Duodenal mucosa (tissue), 2 donors: ENCODE data around the gene NTRK3.

Source experiments
- H3K27ac ChIP-seq: one replicate; pipeline ENCODE4 v1.7.0; 2013; ENCODE audit warnings: low read depth, low read length
- H3K27me3 ChIP-seq, 2 donors: one replicate each; pipeline ENCODE4 v1.7.0; 2013; ENCODE audit warnings: low read length in 2 of 2, control low read depth in 1 of 2; ENCODE audit not compliant: insufficient read depth in 2 of 2, control insufficient read depth in 1 of 2
- H3K36me3 ChIP-seq, 2 donors: one replicate each; pipeline ENCODE4 v1.7.0; 2013; ENCODE audit warnings: low read length in 2 of 2, control low read depth in 1 of 2; ENCODE audit not compliant: insufficient read depth in 2 of 2, control insufficient read depth in 1 of 2
- H3K4me1 ChIP-seq, 2 donors: one replicate each; pipeline ENCODE4 v1.7.0; 2013; ENCODE audit warnings: low read length in 2 of 2, control low read depth in 1 of 2; ENCODE audit not compliant: insufficient read depth in 2 of 2, control insufficient read depth in 1 of 2
- H3K4me3 ChIP-seq, 2 donors: one replicate each; pipeline ENCODE4 v1.7.0; 2013; ENCODE audit warnings: low read length in 2 of 2, low read depth in 1 of 2
- H3K9ac ChIP-seq, 2 donors: one replicate each; pipeline ENCODE4 v1.7.0; 2013; ENCODE audit warnings: low read length in 2 of 2, low read depth in 1 of 2
- H3K9me3 ChIP-seq, 2 donors: one replicate each; pipeline ENCODE4 v1.7.0; 2013; ENCODE audit warnings: low read length in 2 of 2, control low read depth in 1 of 2; ENCODE audit not compliant: control insufficient read depth in 1 of 2

NTRK3 gene

GRCh38 chr15:87962428-87962827 lies 294.1 kb downstream of the NTRK3 start:
- Histone ChIP-seq H3K9me3 (no peaks in the 10 kb centered on the region), H3K27ac (no peak overlapping the region), H3K27me3 (no peaks in the 10 kb centered on the region), H3K9ac (no peak overlapping the region), H3K36me3 (no peaks in the 10 kb centered on the region), H3K4me3 (no peak overlapping the region), H3K4me1 (no peaks in the 10 kb centered on the region)

- no peak overlapping the region for H3K27ac ChIP-seq
- H3K9ac ChIP-seq, result no peak overlapping the region
- no peak overlapping the region for H3K4me3 ChIP-seq
Observed at GRCh38 chr15:87961851-87962420, 294.6 kb downstream of the NTRK3 start.

GRCh38 chr15:87959662-87960061 lies 296.9 kb downstream of the NTRK3 start:
- Histone ChIP-seq H3K4me1 (no peaks in the 10 kb centered on the region), H3K27me3 (no peaks in the 10 kb centered on the region), H3K4me3 (no peak overlapping the region), H3K27ac (no peak overlapping the region), H3K9ac (no peak overlapping the region), H3K36me3 (no peaks in the 10 kb centered on the region), H3K9me3 (no peaks in the 10 kb centered on the region)

More at GRCh38 chr15:87961851-87962420, 294.6 kb downstream of the NTRK3 start:
- Histone ChIP-seq H3K36me3 (no peaks in the 10 kb centered on the region), H3K27me3 (no peaks in the 10 kb centered on the region), H3K9me3 (no peaks in the 10 kb centered on the region), H3K4me1 (no peaks in the 10 kb centered on the region)

- Histone ChIP-seq H3K9ac (no peak overlapping the region), H3K4me1 (no peaks in the 10 kb centered on the region), H3K27ac (no peak overlapping the region), H3K36me3 (no peaks in the 10 kb centered on the region), H3K9me3 (no peaks in the 10 kb centered on the region), H3K27me3 (no peaks in the 10 kb centered on the region), H3K4me3 (no peak overlapping the region)
Observed at GRCh38 chr15:87959080-87959479, 297.5 kb downstream of the NTRK3 start.

GRCh38 chr15:87955284-87955909 lies 301.1 kb downstream of the NTRK3 start:
- no peak overlapping the region for H3K9ac ChIP-seq
- H3K9me3 ChIP-seq, result no peaks in the 10 kb centered on the region
- H3K4me3 ChIP-seq, result no peak overlapping the region
- no peaks in the 10 kb centered on the region for H3K36me3 ChIP-seq
- no peaks in the 10 kb centered on the region for H3K4me1 ChIP-seq
- no peak overlapping the region for H3K27ac ChIP-seq
- no peaks in the 10 kb centered on the region for H3K27me3 ChIP-seq

GRCh38 chr15:87954793-87955192 lies 301.7 kb downstream of the NTRK3 start:
- Histone ChIP-seq H3K27ac (no peak overlapping the region), H3K9me3 (no peaks in the 10 kb centered on the region), H3K9ac (no peak overlapping the region), H3K4me1 (no peaks in the 10 kb centered on the region), H3K36me3 (no peaks in the 10 kb centered on the region), H3K4me3 (no peak overlapping the region), H3K27me3 (no peaks in the 10 kb centered on the region)

- Histone ChIP-seq H3K36me3 (no peaks in the 10 kb centered on the region), H3K9ac (no peak overlapping the region), H3K27me3 (no peaks in the 10 kb centered on the region), H3K4me1 (no peaks in the 10 kb centered on the region), H3K9me3 (no peaks in the 10 kb centered on the region), H3K4me3 (no peak overlapping the region), H3K27ac (no peak overlapping the region)
Observed at GRCh38 chr15:87952736-87953287, 303.7 kb downstream of the NTRK3 start.

- no peaks in the 10 kb centered on the region for H3K36me3 ChIP-seq
- H3K9ac ChIP-seq, result no peak overlapping the region
- H3K27me3 ChIP-seq, result no peaks in the 10 kb centered on the region
- H3K27ac ChIP-seq, result no peak overlapping the region
- H3K9me3 ChIP-seq, result no peaks in the 10 kb centered on the region
- no peak overlapping the region for H3K4me3 ChIP-seq
- H3K4me1 ChIP-seq, result no peaks in the 10 kb centered on the region
Observed at GRCh38 chr15:87949575-87950223, 306.8 kb downstream of the NTRK3 start.

GRCh38 chr15:87949151-87949574 lies 307.4 kb downstream of the NTRK3 start:
- H3K27ac ChIP-seq, result no peak overlapping the region
- no peaks in the 10 kb centered on the region for H3K36me3 ChIP-seq
- no peak overlapping the region for H3K9ac ChIP-seq
- H3K4me1 ChIP-seq, result no peaks in the 10 kb centered on the region
- H3K27me3 ChIP-seq, result no peaks in the 10 kb centered on the region
- H3K4me3 ChIP-seq, result no peak overlapping the region
- no peaks in the 10 kb centered on the region for H3K9me3 ChIP-seq

- no peaks in the 10 kb centered on the region for H3K9me3 ChIP-seq
- H3K4me1 ChIP-seq, result no peaks in the 10 kb centered on the region
- H3K36me3 ChIP-seq, result no peaks in the 10 kb centered on the region
- H3K4me3 ChIP-seq, result no peak overlapping the region
- no peak overlapping the region for H3K9ac ChIP-seq
- no peaks in the 10 kb centered on the region for H3K27me3 ChIP-seq
- no peak overlapping the region for H3K27ac ChIP-seq
Observed at GRCh38 chr15:87947560-87947959, 309.0 kb downstream of the NTRK3 start.
